ENCODE data around the gene OLIG3. TPM values are rescaled to one million over a fixed set of nuclear protein-coding genes. Genes with fewer than 3 reads are reported as not detected.

Gene OLIG3
- total RNA-seq, 1 donor from 2014 or later: 0.14 TPM

DNA sequence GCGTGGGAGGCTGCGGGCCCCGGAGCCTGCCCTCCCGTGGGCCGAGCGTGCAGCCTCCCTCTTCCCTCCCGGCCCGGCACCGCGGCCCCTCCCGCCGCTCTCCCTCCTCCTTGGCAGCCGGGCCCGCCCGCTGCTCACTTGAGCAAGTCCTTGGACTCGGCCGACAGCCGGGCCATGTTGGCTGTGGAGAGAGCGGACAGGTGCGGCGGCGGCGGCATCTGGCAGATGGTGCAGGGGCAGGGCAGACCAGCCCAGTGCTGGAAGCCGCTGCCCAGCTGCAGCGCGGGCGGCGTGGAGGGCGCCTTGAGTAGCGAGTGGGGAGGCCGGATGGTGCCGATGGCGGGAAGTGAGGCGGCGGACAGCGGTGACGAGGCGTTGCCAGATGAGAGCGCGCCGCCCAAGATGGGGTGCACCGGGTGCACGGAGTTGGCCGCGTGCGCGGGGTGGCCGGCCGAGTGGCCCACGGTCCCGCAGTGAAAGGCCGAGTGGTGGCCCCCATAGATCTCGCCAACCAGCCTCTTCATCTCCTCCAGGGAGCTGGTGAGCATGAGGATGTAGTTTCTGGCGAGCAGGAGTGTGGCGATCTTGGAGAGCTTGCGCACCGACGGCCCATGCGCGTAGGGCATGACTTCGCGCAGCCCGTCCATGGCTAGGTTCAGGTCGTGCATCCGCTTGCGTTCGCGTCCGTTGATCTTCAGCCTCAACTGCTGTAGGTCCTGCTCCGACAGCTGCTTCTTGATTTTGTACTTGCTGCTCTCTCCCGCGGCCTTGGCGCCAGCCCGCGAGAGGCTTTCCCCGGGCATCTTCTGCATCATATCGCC lies 766 bp downstream of the OLIG3 start:
- H4K20me1 ChIP-seq (ENCODE audit: insufficient read depth, low read length): peaks cover 10% of the 10 kb centered on the region
- peaks cover 26% of the 10 kb centered on the region for H3K9me3 Mint-ChIP-seq (ENCODE audit: unreplicated experiment)
- H3K9me3 ChIP-seq (ENCODE audit: insufficient read depth, low read depth, low read length): peaks cover 3% of the 10 kb centered on the region
- H3K79me2 ChIP-seq (ENCODE audit: insufficient read depth, low read length): no peaks in the 10 kb centered on the region
- no peaks in the 10 kb centered on the region for H3K4me1 ChIP-seq (ENCODE audit: insufficient read depth, low read length)
- no peaks in the 10 kb centered on the region for H3K36me3 ChIP-seq (ENCODE audit: insufficient read depth, low read length)
- peaks cover 88% of the 10 kb centered on the region for H3K27me3 Mint-ChIP-seq (ENCODE audit: low read depth, unreplicated experiment)
- H3K4me3 ChIP-seq (ENCODE audit: insufficient read depth, low read depth, low read length): no peak overlapping the region
- TF ChIP-seq, protein P1, sequence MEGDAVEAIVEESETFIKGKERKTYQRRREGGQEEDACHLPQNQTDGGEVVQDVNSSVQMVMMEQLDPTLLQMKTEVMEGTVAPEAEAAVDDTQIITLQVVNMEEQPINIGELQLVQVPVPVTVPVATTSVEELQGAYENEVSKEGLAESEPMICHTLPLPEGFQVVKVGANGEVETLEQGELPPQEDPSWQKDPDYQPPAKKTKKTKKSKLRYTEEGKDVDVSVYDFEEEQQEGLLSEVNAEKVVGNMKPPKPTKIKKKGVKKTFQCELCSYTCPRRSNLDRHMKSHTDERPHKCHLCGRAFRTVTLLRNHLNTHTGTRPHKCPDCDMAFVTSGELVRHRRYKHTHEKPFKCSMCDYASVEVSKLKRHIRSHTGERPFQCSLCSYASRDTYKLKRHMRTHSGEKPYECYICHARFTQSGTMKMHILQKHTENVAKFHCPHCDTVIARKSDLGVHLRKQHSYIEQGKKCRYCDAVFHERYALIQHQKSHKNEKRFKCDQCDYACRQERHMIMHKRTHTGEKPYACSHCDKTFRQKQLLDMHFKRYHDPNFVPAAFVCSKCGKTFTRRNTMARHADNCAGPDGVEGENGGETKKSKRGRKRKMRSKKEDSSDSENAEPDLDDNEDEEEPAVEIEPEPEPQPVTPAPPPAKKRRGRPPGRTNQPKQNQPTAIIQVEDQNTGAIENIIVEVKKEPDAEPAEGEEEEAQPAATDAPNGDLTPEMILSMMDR (IDR thresholded peaks at IDR 0.05; ENCODE audit: insufficient read depth, low read depth, low read length): no peak
- TF ChIP-seq EZH2 (IDR thresholded peaks at IDR 0.05; ENCODE audit: insufficient read depth, low read length): peak; percentile 97
- peaks cover 97% of the 10 kb centered on the region for H3K27me3 ChIP-seq (ENCODE audit: insufficient read depth, low read length)
- H3K4me3 Mint-ChIP-seq (ENCODE audit: unreplicated experiment): no peak overlapping the region
- peaks cover 4% of the 10 kb centered on the region for H3K4me1 Mint-ChIP-seq (ENCODE audit: low read depth, unreplicated experiment)
- no peak for DNase-seq (ENCODE audit: low read depth)
- no peak overlapping the region for H3K9ac ChIP-seq (ENCODE audit: low read length)
- no peak overlapping the region for H3K27ac ChIP-seq (ENCODE audit: low read depth, low read length)
- no peak overlapping the region for H3K27ac Mint-ChIP-seq (ENCODE audit: unreplicated experiment)
- no peak overlapping the region for H2AFZ ChIP-seq (ENCODE audit: low read depth, low read length)
- no peak overlapping the region for H3K4me2 ChIP-seq (ENCODE audit: low read length)
- FAIRE-seq: no peak
- H3K36me3 Mint-ChIP-seq (ENCODE audit: low read depth, unreplicated experiment): peaks cover 2% of the 10 kb centered on the region

DNA sequence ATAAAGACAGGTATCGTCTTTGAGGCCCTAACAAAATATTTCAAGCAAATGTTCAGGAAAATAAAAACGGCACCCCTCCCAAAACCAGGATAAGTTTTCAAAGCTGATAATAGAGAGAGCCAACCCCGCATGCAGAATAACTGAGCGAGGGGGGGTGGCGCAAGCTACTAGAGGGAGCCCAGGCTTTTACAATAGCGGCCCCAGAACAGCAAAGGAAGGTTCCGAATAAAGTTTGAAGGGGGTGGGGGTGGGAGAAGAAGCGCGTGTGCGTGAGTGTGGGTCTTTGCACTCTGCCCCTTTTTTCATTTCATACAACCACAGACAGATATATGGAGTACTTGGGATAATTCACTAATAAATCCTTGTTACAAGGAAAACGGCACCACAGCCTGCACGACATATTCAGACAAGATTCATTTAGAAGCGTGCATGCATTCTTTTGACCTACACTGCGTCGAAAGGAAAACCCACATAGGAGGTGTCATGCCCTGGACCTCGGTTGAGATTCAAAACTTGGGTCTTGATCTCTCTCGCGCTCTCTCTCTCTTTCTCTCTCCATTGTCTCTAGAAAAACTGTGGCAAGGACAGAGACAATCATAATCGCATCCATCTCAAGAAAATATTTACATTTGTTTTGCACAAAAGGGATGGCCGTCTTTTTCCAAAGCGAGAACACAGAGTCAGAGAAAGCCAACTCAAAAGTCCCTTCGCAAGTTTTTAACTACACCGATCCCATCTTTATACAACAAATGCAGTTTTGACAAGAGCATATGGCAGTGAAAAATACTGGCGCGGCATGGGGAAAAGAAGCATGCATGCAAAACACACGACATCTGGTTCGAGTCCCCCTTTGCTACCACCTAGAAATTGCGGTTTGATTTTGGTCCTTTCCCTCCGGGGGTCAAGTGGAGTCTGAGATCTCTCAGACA lies 1.6 kb downstream of the OLIG3 start:
- Histone ChIP-seq H3K36me3 (ENCODE audit: insufficient read depth, low read length) (no peaks in the 10 kb centered on the region), H3K9me3 (ENCODE audit: insufficient read depth, low read depth, low read length) (peaks cover 3% of the 10 kb centered on the region), H2AFZ (ENCODE audit: low read depth, low read length) (no peak overlapping the region), H3K4me1 (ENCODE audit: insufficient read depth, low read length) (no peaks in the 10 kb centered on the region), H3K4me3 (ENCODE audit: insufficient read depth, low read depth, low read length) (no peak overlapping the region), H3K4me2 (ENCODE audit: low read length) (no peak overlapping the region), H4K20me1 (ENCODE audit: insufficient read depth, low read length) (peaks cover 10% of the 10 kb centered on the region), H3K9ac (ENCODE audit: low read length) (no peak overlapping the region), H3K27me3 (ENCODE audit: insufficient read depth, low read length) (peaks cover 97% of the 10 kb centered on the region), H3K27ac (ENCODE audit: low read depth, low read length) (no peak overlapping the region), H3K79me2 (ENCODE audit: insufficient read depth, low read length) (no peaks in the 10 kb centered on the region)
- FAIRE-seq (no peak), DNase-seq (ENCODE audit: low read depth) (no peak)
- Mint-ChIP-seq H3K4me1 (ENCODE audit: low read depth, unreplicated experiment) (peaks cover 2% of the 10 kb centered on the region), H3K27me3 (ENCODE audit: low read depth, unreplicated experiment) (peaks cover 87% of the 10 kb centered on the region), H3K27ac (ENCODE audit: unreplicated experiment) (peak overlapping the region; percentile 66), H3K4me3 (ENCODE audit: unreplicated experiment) (no peak overlapping the region), H3K9me3 (ENCODE audit: unreplicated experiment) (peaks cover 26% of the 10 kb centered on the region), H3K36me3 (ENCODE audit: low read depth, unreplicated experiment) (peaks cover 2% of the 10 kb centered on the region)
- TF ChIP-seq EZH2 (IDR thresholded peaks at IDR 0.05; ENCODE audit: insufficient read depth, low read length): no peak
- TF ChIP-seq, protein P1 (IDR thresholded peaks at IDR 0.05; ENCODE audit: insufficient read depth, low read depth, low read length): no peak

Data from astrocyte (in vitro differentiated cells and primary cell).